ENCODE data around the gene SLC16A3.
"Not testable (repeated sequence)": the region's sequence is repeated elsewhere in the genome, so short reads cannot be mapped to it uniquely, and the experiment has no call there.

The SLC16A3 gene

DNA sequence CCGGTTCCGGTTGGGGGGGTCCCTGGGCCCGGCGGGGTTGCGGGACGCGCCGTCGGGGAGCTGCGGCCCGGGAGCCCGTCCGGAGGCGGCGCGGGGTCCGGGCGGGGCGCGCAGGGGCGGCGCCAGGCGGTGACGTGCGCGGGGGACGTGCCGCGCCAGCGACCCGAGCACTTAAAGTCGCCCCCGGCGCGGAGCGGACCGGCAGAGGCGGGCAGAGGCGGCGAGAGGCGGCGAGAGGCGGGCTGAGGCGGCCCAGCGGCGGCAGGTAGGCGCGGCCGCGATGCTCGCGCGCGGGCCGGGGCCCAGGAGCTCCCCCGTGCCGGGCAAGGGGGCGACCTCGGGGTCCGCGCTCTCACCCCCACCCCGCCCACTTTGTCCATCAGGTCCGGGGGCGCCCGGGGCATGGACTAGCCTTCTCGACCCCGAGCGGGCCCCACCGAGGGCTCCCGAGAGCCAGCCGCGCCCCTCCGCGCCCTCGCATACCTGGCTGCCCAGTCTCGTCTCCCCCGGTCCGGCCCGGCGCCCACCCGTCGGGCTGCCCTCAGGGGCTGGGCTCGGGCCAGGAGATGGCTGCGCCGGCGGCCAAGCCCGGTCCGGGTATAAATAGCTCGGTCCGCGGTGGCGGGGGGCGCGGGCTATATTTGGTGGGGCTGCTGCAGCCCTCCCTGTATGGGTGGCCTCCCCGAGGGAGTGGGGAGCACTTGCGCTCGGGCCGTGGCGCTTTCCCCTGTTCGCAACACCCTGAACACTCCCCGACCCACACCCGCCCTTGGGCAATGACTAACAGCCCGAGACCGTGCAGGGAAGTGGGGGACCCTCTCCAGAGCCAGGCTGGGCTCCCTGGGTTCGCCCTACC, at the start of gene SLC16A3:
TSS of gene SLC16A3 (plus strand) at position 201 of the 856 bp plus-strand sequence. CDS start 6,967 bp downstream, outside the sequence.
- DNase-seq (ENCODE audit: low read depth in 2 of 2): peak in 1 of 2 donors; percentile 52

DNA sequence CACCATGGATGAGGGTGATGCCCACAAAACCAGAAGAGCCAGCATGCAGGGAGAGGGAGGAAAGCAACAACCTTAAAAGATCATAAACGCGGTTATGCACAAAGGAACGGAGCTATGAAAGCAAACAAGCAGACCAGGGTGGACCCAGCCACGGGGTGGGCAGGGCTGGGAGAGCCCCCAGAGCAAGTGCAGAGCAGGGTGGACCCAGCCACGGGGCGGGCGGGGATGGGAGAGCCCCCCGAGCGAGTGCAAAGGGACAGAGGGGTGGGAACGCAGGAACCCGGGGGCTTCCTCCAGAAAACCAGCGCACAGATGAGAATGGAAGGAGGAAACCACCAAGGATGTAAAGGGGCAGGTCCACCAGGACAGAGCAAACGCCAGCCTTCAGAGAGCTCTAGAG, 49.4 kb upstream of the SLC16A3 start:
- DNase-seq (ENCODE audit: low read depth in 2 of 2): no peak

DNA sequence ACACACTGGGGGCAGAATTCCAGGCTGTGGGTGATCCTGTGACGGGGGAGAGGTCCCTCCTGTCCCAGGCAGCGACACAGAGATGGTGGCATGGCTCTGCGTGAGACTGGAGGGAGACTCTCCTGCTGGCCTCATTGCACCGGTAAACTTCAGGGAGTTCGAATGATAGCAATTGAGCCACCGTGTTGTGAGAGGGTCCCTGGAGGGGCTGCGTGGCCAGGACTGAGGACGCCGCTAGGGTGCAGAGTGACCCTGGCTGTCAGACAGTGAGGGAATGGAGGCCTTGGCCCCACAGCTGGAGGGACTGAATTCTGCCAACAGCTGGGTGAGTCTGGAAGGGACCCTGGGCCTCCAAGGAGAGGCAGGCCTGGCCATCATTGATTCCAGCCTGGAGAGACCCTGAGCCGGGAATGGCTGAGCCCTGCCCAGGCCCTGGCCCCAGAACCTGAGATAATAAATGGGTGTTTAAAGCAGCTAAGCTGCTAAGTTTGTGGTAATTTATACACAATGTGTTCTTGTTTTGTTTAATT, 48.8 kb upstream of the SLC16A3 start:
- no peak for DNase-seq (ENCODE audit: low read depth in 2 of 2)

DNA sequence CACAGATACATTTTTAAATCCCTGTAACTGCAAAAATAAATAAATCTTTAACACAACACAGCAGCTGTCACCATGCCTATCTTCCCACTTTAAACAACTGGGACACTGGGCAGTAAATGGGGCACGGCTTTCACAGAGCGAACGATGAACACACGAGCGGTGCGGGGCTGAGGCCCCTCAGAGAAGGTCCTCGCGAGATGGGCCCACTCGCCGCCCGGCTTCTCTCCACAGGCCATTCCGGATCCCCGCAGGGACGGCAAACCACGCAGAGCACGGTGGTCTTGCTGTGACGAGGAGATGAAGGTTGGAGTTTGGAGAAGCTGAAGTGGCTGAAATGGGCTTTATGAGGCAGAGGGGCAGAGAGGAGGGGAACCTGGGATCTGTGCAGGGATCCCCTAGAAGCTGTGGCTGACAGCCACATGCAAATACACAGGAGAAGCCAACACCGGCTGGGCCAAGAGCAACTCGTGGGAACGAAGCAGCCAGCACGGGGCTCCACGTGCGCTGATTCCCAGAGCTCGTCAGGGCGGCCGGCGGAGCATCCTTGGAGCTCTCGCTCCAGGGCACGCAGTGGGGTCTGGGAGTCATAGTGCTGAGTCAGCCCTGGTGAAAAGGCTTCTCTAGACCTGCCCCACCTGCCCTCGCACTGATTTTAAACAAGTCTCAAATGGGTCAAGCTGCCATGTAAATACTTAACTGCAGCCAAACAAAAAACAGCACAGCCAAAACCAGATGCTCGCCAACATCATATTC, 47.9 kb upstream of the SLC16A3 start:
- no peak for DNase-seq (ENCODE audit: low read depth in 2 of 2)

DNA sequence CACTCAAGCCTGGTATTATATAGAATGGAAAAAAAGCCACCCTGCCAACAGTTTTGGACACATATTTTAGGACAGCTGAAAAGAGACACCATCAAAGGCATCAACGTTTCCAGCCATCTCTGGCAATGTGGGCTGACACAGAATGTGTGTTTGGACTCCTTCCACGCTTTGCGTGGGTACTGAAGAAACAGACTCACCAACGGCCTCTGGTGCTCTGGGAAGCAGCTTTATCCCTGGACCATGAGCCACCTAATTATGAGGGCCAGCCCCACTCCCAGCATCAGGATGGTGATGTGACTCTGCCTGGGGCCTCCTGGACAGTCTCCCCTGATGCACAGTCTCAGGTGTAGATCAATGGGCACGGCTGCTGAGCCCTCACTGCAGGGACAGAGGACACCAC, 44.1 kb upstream of the SLC16A3 start:
- DNase-seq (ENCODE audit: low read depth in 2 of 2): no peak

DNA sequence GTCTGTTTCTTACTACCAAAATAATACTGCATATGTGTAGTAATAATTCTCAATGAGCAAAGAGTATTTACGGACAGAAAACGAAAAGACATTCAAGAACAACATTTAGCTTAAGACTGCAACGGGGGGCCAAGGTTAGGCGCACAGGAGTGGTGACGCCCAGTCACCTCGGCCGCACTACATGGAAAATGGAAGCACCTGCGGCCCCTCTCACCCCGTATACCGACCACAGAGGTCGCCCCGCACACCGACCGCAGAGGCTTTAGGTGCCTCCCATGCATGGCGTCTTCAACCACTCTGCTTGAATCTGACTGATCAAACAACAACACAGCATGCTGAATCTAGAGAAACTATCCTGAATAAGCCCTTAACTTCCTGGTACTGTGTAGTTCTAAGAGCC, 42.6 kb upstream of the SLC16A3 start:
- DNase-seq (ENCODE audit: low read depth in 2 of 2): no peak

DNA sequence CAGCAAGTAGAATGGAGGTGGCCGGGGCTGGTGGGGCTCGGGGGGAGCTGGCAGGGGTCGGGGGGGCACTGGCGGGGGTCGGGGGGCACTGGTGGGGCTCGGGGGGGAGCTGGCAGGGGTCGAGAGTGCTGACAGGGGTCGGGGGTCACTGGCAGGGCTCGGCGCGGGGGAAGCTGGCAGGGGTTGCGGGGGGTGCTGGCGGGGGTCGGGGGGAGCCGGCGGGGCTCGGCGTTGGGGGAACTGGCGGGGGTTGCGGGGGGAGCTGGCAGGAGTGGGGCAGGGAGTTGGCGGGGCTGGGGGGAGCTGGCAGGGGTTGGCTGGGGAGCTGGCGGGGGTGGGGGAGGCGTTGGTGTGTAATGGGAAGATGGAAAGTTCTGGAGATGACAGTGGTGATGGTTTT, 41.3 kb upstream of the SLC16A3 start:
- DNase-seq (ENCODE audit: low read depth in 2 of 2): no peak

DNA sequence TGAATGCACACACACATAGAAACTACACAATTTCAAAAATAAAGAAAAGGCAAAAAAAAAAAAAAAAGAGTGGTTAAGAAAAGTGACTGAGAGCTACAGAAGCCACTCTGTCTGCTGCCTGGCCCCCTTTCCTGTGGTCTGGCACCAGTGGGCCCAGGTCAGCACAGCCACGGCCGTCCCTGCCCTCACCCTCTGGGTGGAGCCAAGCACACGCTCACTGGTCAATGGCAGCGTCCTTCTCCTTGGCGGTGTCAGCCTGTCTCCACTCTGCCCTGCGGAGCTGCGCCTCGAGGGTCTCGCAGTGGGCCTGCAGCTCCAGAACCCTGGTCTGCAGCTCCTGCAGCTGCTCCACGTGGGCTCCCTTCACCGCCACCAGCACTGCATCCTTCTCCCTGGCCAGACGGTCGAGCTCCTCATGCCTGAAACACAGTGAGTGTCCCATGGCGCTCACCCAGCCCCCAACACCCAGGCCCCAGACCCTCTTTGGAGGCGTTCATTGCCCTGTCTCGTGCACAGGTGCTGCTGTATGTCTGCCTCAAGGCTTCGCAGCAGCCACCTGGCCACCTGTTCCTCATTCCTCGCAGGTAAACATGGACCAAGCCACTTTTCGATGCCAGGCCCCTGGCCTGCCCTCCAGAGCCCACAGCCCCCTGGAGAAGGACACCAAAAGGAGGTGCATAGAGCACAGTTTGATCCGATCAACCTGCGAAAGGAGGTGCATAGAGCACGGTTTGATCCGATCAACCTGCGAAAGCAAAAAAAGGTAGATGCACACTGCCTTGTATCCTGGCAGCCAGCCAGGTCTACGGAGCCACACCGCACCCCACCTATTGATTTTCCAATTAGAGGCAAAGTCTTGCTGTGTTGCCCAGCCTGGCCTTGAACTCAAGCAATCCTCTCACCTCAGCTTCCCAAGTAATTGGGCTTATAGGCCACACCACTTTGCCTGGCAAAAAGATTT, 40.6 kb upstream of the SLC16A3 start:
- no peak for DNase-seq (ENCODE audit: low read depth in 2 of 2)

DNA sequence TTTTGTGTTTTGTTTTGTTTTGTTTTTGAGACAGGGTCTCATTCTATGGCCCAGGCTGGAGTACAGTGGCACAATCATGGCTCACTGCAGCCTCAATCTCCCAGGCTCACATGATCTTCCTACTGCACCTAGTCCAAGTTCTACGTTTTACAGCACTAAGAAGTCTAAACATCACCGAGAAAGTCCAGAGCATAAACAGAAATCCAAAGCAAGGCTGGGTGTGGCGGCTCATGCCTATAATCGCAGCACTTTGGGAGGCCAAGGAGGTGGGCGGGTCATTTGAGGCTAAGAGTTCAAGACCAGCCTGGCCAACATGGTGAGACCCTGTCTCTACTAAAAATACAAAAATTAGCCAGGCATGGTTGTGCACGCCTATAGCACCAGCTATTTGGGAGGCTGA, 35.8 kb upstream of the SLC16A3 start:
- not testable (repeated sequence) for DNase-seq (ENCODE audit: low read depth in 2 of 2)

DNA sequence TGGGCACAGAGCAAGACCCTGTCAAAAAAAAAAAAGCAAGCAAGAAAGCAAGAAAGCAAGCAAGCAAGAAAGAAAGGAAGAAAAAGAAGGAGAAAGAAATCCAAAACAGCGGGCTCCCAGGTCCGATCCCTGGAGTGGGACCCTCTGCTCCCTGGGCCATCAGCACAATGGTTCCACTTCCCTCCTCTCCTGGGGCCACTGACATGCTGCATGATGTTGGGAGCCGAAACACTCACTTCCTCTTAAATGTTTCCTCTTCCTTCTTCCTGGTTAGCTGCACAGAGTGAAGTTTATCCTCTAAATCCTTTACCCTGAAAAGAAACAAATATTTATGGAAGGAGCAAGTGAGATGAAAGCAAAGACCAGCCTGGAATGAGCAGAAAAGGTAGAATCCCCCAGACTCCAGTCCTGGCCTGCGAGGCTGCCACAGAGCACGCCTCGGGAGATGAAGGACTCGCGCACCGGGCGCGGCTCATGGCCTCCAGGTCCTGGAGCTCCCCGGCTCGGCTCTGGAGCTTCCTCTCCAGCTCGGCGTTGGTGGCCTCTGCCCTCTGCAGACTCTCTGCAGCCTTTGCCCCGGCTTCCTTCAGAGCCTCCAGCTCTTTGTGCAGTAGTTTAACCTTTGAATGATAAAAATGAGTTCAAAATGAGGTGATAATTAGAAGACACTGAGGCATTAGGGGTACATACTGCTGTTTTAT, 35.2 kb upstream of the SLC16A3 start:
- no peak for DNase-seq (ENCODE audit: low read depth in 2 of 2)

DNA sequence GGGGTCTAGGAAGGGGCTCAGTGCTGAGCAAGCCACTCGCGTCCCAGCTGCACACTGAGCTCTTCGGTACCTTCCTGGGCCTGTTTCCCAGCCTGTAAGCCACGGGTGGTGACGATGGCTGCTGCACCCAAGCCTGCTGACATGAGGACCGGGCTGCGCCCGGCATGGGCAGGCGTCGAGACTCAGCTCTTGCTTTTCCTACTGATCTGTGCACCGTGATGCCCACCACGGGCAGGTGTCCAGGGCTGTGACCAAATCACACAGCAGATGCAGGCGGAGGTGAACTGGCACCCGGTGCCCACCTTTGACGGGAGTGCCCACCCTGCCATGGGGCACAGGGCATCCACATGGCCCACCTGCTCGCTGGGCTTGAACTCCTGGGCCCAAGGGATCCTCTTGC, 34.1 kb upstream of the SLC16A3 start:
- DNase-seq (ENCODE audit: low read depth in 2 of 2): no peak

DNA sequence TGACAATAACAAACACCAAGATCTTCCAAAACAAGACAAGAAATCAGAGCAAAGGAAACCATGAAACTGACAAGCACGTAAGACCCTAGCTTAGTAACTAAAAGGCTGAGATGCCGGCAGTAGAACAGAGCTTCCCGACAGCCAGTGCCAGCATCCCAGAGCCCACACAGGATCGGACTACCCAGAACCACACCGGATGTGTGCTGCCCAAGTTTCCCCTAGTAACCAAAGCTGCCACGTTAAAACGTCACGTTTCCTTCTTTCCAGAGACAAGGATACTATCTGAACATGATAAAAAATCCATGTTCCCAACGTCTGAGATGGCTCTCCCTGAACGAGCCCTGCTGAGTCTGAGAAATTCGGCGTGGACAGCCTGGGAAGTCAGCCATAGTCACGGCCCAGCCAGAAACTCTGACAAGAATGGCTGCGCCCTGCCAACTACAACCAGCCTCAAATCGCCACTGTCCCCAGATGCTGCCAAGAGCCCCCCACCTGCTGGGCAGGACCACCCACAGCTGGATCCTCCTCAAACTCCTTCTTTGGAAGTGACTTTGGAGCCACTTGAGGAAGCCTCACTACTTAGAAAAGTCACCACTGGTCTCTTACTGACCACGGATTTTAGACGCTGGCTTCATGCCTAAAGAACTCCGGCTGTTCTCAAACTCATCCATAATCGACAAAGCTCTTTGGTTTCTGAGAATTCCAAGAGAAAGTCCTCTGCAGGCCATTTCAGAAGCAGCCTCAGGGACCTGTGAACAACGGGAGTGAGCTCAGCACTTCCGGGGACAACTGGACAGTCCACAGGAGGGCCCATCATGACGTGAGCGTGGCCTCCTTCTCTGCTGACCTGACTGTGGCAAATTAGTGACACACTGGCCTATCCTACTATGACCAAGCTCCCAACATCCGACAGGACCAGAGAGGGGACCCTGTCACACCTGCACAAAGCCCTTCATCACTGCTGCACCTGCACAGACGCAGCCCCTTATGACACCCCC, 32.9 kb upstream of the SLC16A3 start:
- DNase-seq (ENCODE audit: low read depth in 2 of 2): no peak

DNA sequence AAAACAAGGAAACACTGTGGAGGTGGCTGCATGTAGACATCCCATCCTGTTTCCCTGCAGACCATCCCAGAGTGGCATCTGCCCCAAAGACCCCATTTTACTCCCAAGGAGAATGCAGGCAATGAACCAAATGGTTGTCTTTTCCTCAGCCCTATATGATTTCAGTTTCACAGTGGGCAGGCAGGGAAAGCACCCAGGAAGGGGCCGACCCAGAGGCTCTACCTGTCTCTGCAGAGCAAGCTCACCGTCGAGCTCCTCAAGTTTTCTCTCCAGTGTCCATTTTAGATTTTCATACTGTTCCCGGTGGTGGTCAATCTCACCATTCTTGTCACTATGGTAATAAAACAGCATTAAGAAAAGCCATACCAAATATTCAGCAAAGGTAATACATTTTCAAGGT, 30.8 kb upstream of the SLC16A3 start:
- no peak for DNase-seq (ENCODE audit: low read depth in 2 of 2)

DNA sequence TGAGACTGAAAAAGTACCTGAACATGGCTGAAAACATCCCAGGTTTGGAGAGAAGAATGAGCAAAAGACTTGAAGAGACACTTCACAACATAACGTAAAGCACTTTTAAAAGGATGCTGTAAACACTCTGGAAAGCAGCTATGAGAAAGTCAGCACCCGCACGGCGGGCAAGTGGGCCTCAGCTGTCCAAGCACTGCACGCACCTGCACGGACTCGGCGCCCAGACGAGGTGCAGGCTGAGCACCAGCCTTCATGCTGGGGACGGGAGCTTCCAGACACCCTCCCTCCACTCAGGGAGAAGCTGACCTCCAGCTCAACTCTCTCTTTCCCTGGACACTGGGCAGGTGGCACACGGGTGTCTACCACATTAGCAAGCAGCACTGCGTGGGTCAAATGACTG, 29.3 kb upstream of the SLC16A3 start:
- no peak for DNase-seq (ENCODE audit: low read depth in 2 of 2)

DNA sequence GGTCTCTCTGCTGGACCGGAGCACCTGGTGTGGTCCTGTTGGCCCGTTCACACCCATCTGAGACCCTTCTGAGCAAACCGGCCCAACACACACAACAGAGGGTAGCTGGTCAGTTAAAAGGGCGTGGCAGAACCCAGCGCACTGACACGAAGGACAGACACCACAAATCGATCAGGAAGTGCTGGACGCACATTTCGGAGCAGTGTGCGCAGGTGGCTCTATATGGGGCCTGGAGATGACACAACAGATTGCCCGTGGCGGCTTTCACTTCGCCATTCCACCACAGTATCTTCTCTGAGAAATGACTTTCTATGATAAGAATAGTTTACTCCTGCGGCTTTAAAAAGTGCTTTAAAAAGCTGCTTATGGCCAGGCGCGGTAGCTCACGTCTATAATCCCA, 28.7 kb upstream of the SLC16A3 start:
- no peak for DNase-seq (ENCODE audit: low read depth in 2 of 2)

DNA sequence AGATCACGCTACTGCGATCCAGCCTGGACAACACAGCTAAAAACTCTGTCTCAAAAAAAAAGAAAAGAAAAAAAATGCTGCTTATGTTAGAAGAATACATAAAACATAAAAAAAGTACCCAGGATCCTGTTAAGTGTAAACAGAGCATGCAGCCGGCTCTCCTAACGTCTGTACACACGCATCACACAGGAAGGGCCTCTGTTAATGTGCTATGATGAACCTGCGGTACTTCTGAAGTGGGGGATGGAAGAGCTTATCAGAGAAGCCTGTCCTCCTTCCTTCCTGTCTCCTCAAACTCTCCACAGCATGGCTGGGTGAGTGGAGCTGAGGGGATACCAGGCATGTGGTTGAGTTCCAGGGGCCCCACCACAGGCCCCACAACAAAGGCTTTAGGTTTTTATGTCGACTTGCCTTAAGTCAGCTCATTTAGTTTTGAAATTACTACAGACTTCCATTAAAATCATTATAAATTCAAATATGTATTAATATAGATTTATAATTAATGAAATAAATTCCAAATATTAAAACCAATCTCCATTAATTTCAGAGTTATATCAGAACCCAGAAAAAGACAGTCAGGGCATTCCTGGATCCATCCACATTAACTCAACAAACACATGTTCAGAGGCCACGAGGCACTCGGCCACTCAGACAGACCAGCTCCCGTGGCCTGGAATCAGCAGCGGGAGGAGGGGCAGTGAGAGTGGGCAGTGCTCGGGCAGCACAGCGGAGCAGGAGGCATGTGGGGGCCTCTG, 27.9 kb upstream of the SLC16A3 start:
- DNase-seq (ENCODE audit: low read depth in 2 of 2): peak; percentile 30 to 41

DNA sequence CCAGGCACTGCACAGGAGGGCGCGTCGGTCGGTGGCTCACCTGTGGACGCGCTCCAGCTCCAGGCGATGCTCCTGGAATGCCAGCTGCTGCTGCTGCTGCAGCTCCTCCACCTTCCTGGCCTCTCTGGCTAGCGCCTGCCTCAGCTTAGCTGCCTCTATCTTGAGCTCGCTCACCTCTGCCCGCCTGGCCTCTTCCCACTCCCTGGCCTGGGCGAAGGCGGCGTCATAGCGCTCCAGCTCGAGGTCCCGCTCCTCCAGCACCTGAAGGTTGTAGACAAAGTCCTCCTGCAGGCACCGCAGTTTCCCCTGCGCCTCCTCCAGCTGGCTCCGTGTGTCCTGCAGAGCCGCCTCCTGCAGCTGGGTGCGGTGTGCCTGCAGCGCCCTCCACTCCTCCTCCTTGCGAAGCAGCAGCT, 27.3 kb upstream of the SLC16A3 start:
- DNase-seq (ENCODE audit: low read depth in 2 of 2): no peak

DNA sequence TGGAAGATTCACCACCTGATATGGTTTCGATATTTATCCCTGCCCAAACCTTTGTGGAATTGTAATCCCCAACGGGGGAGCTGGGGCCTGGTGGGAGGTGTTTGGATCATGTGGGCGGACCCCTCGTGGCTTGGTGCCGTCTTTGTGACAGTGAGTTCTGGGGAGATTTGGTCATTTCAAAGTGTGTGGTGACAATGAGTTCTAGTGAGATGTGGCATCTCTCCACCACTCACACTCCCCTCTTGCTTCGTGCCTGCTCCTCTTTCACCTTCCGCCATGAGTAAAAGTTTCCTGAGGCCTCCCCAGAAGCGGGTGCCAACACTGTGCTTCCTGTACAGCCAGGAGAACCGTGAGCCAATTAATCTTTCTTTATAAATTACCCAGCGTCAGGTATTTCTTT, 25.9 kb upstream of the SLC16A3 start:
- DNase-seq (ENCODE audit: low read depth in 2 of 2): no peak

DNA sequence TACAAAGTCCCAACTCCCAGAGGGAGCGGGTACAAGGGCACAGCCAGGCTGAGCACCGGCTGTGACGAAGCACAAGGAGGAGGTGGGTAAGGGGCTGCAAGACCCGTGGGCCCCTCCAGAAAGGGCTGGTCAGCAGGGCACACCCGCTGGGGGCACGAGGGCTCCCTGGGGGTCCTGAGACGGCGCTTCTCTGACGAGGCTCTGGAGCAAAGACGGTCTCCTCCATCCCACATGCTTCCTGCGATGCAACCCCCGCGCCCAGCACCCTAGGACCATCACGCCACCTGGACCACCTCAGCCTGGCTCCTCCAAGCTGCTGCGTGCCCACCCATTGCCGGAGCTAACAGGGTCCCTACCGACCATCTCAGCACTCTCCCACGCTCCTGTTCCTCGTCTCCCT, 24.9 kb upstream of the SLC16A3 start:
- no peak for DNase-seq (ENCODE audit: low read depth in 2 of 2)
